HG03521 (cell line): ENCODE data around the gene CPAMD8.

Experiments used
- ATAC-seq: cut with Tn5 transposase; IDR thresholded peaks from one replicate; pipeline ENCODE4 v1.9.1; 2021; ENCODE audit warnings: mild to moderate bottlenecking, moderate library complexity; ENCODE audit not compliant: unreplicated experiment

The CPAMD8 gene

GRCh38 chr19:16849168-16849567 lies 177.4 kb downstream of the CPAMD8 start:
- no peak for ATAC-seq

GRCh38 chr19:16847430-16847829 lies 179.2 kb downstream of the CPAMD8 start:
- ATAC-seq = no peak

GRCh38 chr19:16846901-16847300 lies 179.7 kb downstream of the CPAMD8 start:
- ATAC-seq = no peak
